H9 (cell line): ENCODE measurements around the gene TNFAIP3. TPM values are rescaled to one million over a fixed set of nuclear protein-coding genes. Genes with fewer than 3 reads are reported as not detected.

Source experiments
- DNase-seq: peaks from one replicate; pipeline ENCODE4 v3.0.0-alpha.2; 2017
- H2AFZ ChIP-seq: one replicate; pipeline ENCODE4 v1.6.1; 2013; ENCODE audit warnings: mild to moderate bottlenecking, low read length, control low read depth, moderate library complexity
- H2AK5ac ChIP-seq: 2 replicates; pipeline ENCODE4 v1.6.1; 2013; ENCODE audit warnings: low read length, control low read depth, mixed read lengths; ENCODE audit not compliant: insufficient read length
- H2BK120ac ChIP-seq: one replicate; pipeline ENCODE4 v1.6.1; 2013; ENCODE audit warnings: low read depth, mild to moderate bottlenecking, low read length, control low read depth, inconsistent platforms; ENCODE audit not compliant: poor library complexity, severe bottlenecking
- H2BK12ac ChIP-seq: 2 replicates; pipeline ENCODE4 v1.6.1; 2013; ENCODE audit warnings: low read length, control low read depth, mixed read lengths, low read depth; ENCODE audit not compliant: insufficient read length
- H2BK15ac ChIP-seq: 2 replicates; pipeline ENCODE4 v1.6.1; 2013; ENCODE audit warnings: low read depth, low read length, control low read depth
- H2BK20ac ChIP-seq: one replicate; pipeline ENCODE4 v1.6.1; 2013; ENCODE audit warnings: low read depth, mild to moderate bottlenecking, low read length, control low read depth, inconsistent platforms; ENCODE audit not compliant: poor library complexity, severe bottlenecking
- H2BK5ac ChIP-seq: 2 replicates; pipeline ENCODE4 v1.6.1; 2013; ENCODE audit warnings: low read length, control low read depth, mixed read lengths; ENCODE audit not compliant: insufficient read length
- H3K14ac ChIP-seq: 2 replicates; pipeline ENCODE4 v1.6.1; 2013; ENCODE audit warnings: low read length, control low read depth; ENCODE audit not compliant: insufficient read depth
- H3K18ac ChIP-seq: 2 replicates; pipeline ENCODE4 v1.6.1; 2013; ENCODE audit warnings: low read depth, mild to moderate bottlenecking, mixed read lengths, low read length, control low read depth; ENCODE audit not compliant: insufficient read length
- H3K23ac ChIP-seq: 2 replicates; pipeline ENCODE4 v1.6.1; 2013; ENCODE audit warnings: low read length, control low read depth, mixed read lengths, low read depth; ENCODE audit not compliant: insufficient read length
- H3K23me2 ChIP-seq: 2 replicates; pipeline ENCODE4 v1.6.1; 2013; ENCODE audit warnings: low read depth, mild to moderate bottlenecking, mixed read lengths, low read length, control low read depth; ENCODE audit not compliant: insufficient read length, poor library complexity, severe bottlenecking
- H3K27ac ChIP-seq: 2 replicates; pipeline ENCODE4 v1.5.1; 2013; ENCODE audit warnings: low read length, control low read depth, mixed read lengths, low read depth; ENCODE audit not compliant: insufficient read length
- H3K27me3 ChIP-seq: 2 replicates; pipeline ENCODE4 v1.6.1; 2013; ENCODE audit warnings: low read length, control low read depth, inconsistent platforms; ENCODE audit not compliant: insufficient read depth
- H3K4ac ChIP-seq: 2 replicates; pipeline ENCODE4 v1.6.1; 2013; ENCODE audit warnings: low read depth, mild to moderate bottlenecking, control low read depth, inconsistent platforms, low read length, moderate library complexity
- H3K4me1 ChIP-seq: 2 replicates; pipeline ENCODE4 v1.6.1; 2013; ENCODE audit warnings: low read length, control low read depth, inconsistent platforms; ENCODE audit not compliant: insufficient read depth
- H3K4me2 ChIP-seq: 2 replicates; pipeline ENCODE4 v1.6.1; 2013; ENCODE audit warnings: low read length, control low read depth, mixed read lengths; ENCODE audit not compliant: insufficient read length, insufficient read depth
- H3K56ac ChIP-seq: 2 replicates; pipeline ENCODE4 v1.6.1; 2013; ENCODE audit warnings: low read depth, mild to moderate bottlenecking, mixed read lengths, low read length, control low read depth; ENCODE audit not compliant: insufficient read length
- H3K79me1 ChIP-seq: 2 replicates; pipeline ENCODE4 v1.6.1; 2013; ENCODE audit warnings: low read depth, mild to moderate bottlenecking, moderate library complexity, low read length, control low read depth, inconsistent platforms; ENCODE audit not compliant: insufficient read depth, poor library complexity, severe bottlenecking
- H3K79me2 ChIP-seq: 2 replicates; pipeline ENCODE4 v1.6.1; 2013; ENCODE audit warnings: low read length, control low read depth, inconsistent platforms; ENCODE audit not compliant: insufficient read depth
- H3K9ac ChIP-seq: 2 replicates; pipeline ENCODE4 v1.6.1; 2013; ENCODE audit warnings: low read length, control low read depth, mixed read lengths; ENCODE audit not compliant: insufficient read length; ENCODE audit errors: extremely low read depth
- H3K9me3 ChIP-seq: one replicate; pipeline ENCODE4 v1.6.1; 2013; ENCODE audit warnings: low read depth, low read length, inconsistent platforms; ENCODE audit not compliant: control insufficient read depth
- H3T11ph ChIP-seq: one replicate; pipeline ENCODE4 v1.6.1; 2013; ENCODE audit warnings: mild to moderate bottlenecking, low read length, control low read depth, inconsistent platforms
- H4K20me1 ChIP-seq: one replicate; pipeline ENCODE4 v1.6.1; 2013; ENCODE audit not compliant: control insufficient read depth, insufficient read length, insufficient read depth
- H4K5ac ChIP-seq: 2 replicates; pipeline ENCODE4 v1.6.1; 2013; ENCODE audit warnings: low read depth, mild to moderate bottlenecking, mixed read lengths, low read length, control low read depth; ENCODE audit not compliant: insufficient read length
- H4K8ac ChIP-seq: replicated peaks from 2 replicates; pipeline ENCODE4 v1.6.1; 2013; ENCODE audit warnings: low read length, control low read depth, mixed read lengths, low read depth; ENCODE audit not compliant: insufficient read length
- H4K91ac ChIP-seq: 2 replicates; pipeline ENCODE4 v1.6.1; 2013; ENCODE audit warnings: low read depth, mild to moderate bottlenecking, moderate library complexity, mixed read lengths, low read length, control low read depth; ENCODE audit not compliant: insufficient read length
- H3K27ac Mint-ChIP-seq, 3 experiments: 2 replicates in 2 of 3; 3 replicates in 1 of 3; pipeline ENCODE4 v1.8.0; 2020 to 2021; ENCODE audit warnings: mixed read lengths in 3 of 3, mild to moderate bottlenecking in 1 of 3, moderate library complexity in 1 of 3
- H3K27me3 Mint-ChIP-seq: 2 replicates; pipeline ENCODE4 v1.8.0; 2021; ENCODE audit warnings: low read depth, mild to moderate bottlenecking, moderate library complexity, mixed read lengths
- H3K36me3 Mint-ChIP-seq, 3 experiments: 2 replicates in 2 of 3; 3 replicates in 1 of 3; pipeline ENCODE4 v1.8.0; 2020 to 2021; ENCODE audit warnings: low read depth in 3 of 3, mixed read lengths in 3 of 3; ENCODE audit not compliant: insufficient read depth in 1 of 3
- H3K4me1 Mint-ChIP-seq, 2 experiments: 2 replicates each; pipeline ENCODE4 v1.8.0; 2020; ENCODE audit warnings: mixed read lengths in 2 of 2
- H3K4me3 Mint-ChIP-seq, 2 experiments: 2 replicates in 1 of 2; 3 replicates in 1 of 2; pipeline ENCODE4 v1.8.0; 2020 to 2021; ENCODE audit warnings: mild to moderate bottlenecking in 2 of 2, mixed read lengths in 2 of 2, moderate library complexity in 1 of 2
- H3K9me3 Mint-ChIP-seq, 2 experiments: 2 replicates in 1 of 2; 3 replicates in 1 of 2; pipeline ENCODE4 v1.8.0; 2020; ENCODE audit warnings: mild to moderate bottlenecking in 2 of 2, mixed read lengths in 2 of 2, moderate library complexity in 1 of 2
- CTCF ChIP-seq: fragments of 200-600 bp; sonication (generic); conservative IDR thresholded peaks from 3 replicates; pipeline ENCODE4 v1.8.0; 2021; ENCODE audit warnings: antibody characterized with exemption, mild to moderate bottlenecking
- whole genome bisulfite sequencing: extraction: QIAGEN DNeasy Blood & Tissue Kit; methylation state at CpG from one replicate; pipeline ENCODE4 v1.1.7; 2013; ENCODE audit warnings: missing lambda C conversion rate, low lambda C conversion rate, mixed read lengths; ENCODE audit not compliant: insufficient read length; ENCODE audit errors: extremely low coverage; 5-methylcytosine and 5-hydroxymethylcytosine counted together
- total RNA-seq: library from RNA; stranded (reverse); gene quantifications from 2 replicates; pipeline ENCODE4 v1.2.1, GENCODE V29; 2021

Gene TNFAIP3
- total RNA-seq, 1 experiment from 2014 or later = 3.7 TPM

- Histone ChIP-seq H2BK5ac (no peak overlapping the region), H3K79me1 (no peaks in the 10 kb centered on the region), H3K56ac (no peak overlapping the region), H2BK120ac (no peak overlapping the region), H3K27ac (no peak overlapping the region), H4K91ac (no peak overlapping the region), H3K4me2 (no peak overlapping the region), H2AFZ (no peak overlapping the region), H3K4me1 (peaks cover 5% of the 10 kb centered on the region; the same call in 1 of the 2 replicates), H2AK5ac (no peak overlapping the region), H4K5ac (no peak overlapping the region), H3K4ac (no peak overlapping the region), H3K27me3 (no peaks in the 10 kb centered on the region), H2BK15ac (no peak overlapping the region), H2BK12ac (no peak overlapping the region), H4K20me1 (no peaks in the 10 kb centered on the region), H4K8ac (no peak overlapping the region), H3K23ac (no peak overlapping the region), H3K14ac (no peak overlapping the region), H3K9me3 (no peaks in the 10 kb centered on the region), H3K9ac (no peak overlapping the region), H3K79me2 (no peaks in the 10 kb centered on the region), H3T11ph (no peak overlapping the region), H3K23me2 (no peaks in the 10 kb centered on the region), H2BK20ac (no peak overlapping the region), H3K18ac (no peak overlapping the region)
- Mint-ChIP-seq H3K27me3 (peaks cover 12% of the 10 kb centered on the region), H3K4me1 (peaks cover 18 to 24% of the 10 kb centered on the region in 2 experiments), H3K9me3 (peaks cover 0 to 11% of the 10 kb centered on the region in 2 experiments; a peak in 3 of 5 replicates), H3K27ac (no peak overlapping the region), H3K4me3 (no peak overlapping the region), H3K36me3 (peaks cover 0 to 7% (median 0%) of the 10 kb centered on the region in 3 experiments; a peak in 4 of 7 replicates)
- DNase-seq = no peak
- TF ChIP-seq CTCF = no peak
- WGBS = no CpG with 5 or more reads among the region's 7 CpGs
These were observed 16.5 kb downstream of the TNFAIP3 start for GRCh38 chr6:137883400-137884148.
